A549 (cell line): ENCODE measurements around the gene PLIN1. TPM values are rescaled to one million over a fixed set of nuclear protein-coding genes. Genes with fewer than 3 reads are reported as not detected.

ENCODE experiments used
- ATAC-seq, 2 experiments: fragments of 200-7000 bp in 1 of 2; fragments of >200 bp in 1 of 2; cut with Nextera tagmentation in 1 of 2; cut with Tn5 transposase in 1 of 2; 3 replicates each; pipeline versions ENCODE4 v1.8.0 to v1.9.1; 2018 to 2020; ENCODE audit warnings: mild to moderate bottlenecking in 1 of 2, moderate library complexity in 1 of 2
- CTCF ChIA-PET: fragments of 300-600 bp; sonication (Branson Sonifier 250); formaldehyde crosslinking; extraction: SDS; loops from one replicate; lab custom pipeline; 2021; ENCODE audit warnings: antibody characterized with exemption, inconsistent platforms; lab: Yijun Ruan, JAX
- POLR2A ChIA-PET: fragments of 350-600 bp; formaldehyde crosslinking; extraction: SDS; loops from one replicate; lab custom pipeline; 2021; ENCODE audit warnings: antibody characterized with exemption, inconsistent platforms; lab: Yijun Ruan, JAX
- DNase-seq, 2 experiments: peaks; one replicate each; pipeline versions ENCODE4 v3.0.0 to v3.0.0-alpha.2; 2011 to 2016; ENCODE audit warnings: low read depth in 1 of 2, low spot score in 1 of 2
- FAIRE-seq: peaks from 2 replicates; lab custom pipeline; 2011; peaks lifted over from hg19 to GRCh38; lab: Jason Lieb, UNC
- H3K27ac ChIP-seq, 2 experiments: fragments of >200 bp; sonication (Bioruptor Twin); formaldehyde crosslinking; 3 replicates each; pipeline ENCODE4 v1.5.1; 2016 to 2017
- H3K4me1 ChIP-seq: fragments of >200 bp; sonication (Bioruptor Twin); formaldehyde crosslinking; 3 replicates; pipeline ENCODE4 v1.6.1; 2016
- H3K4me2 ChIP-seq: fragments of >200 bp; sonication (Bioruptor Twin); formaldehyde crosslinking; 3 replicates; pipeline ENCODE4 v1.6.1; 2016
- H3K4me3 ChIP-seq: fragments of >200 bp; sonication (Bioruptor Twin); formaldehyde crosslinking; 3 replicates; pipeline ENCODE4 v1.5.1; 2016
- H3K9me3 ChIP-seq: fragments of >200 bp; sonication (Bioruptor Twin); formaldehyde crosslinking; 3 replicates; pipeline ENCODE4 v1.6.1; 2016
- CBX2 ChIP-seq: fragments of 200-600 bp; sonication (generic); IDR thresholded peaks from 2 replicates; pipeline ENCODE4 v1.6.1; 2016; ENCODE audit warnings: low read depth, mild to moderate bottlenecking, borderline replicate concordance
- CEBPB ChIP-seq, 2 experiments: fragments of >200 bp in 1 of 2; sonication (Bioruptor Twin) in 1 of 2; formaldehyde crosslinking in 1 of 2; IDR thresholded peaks; 2 replicates each; pipeline ENCODE4 v1.6.1; 2012 to 2016
- ESRRA ChIP-seq: fragments of 150-350 bp; IDR thresholded peaks from 2 replicates; pipeline ENCODE4 v1.6.1; 2014; ENCODE audit warnings: mild to moderate bottlenecking, low read length, borderline replicate concordance
- FOSB ChIP-seq: fragments of 250-450 bp; sonication (Bioruptor Pico); IDR thresholded peaks from 2 replicates; pipeline ENCODE4 v1.5.0; 2020; ENCODE audit warnings: mild to moderate bottlenecking, moderate library complexity
- FOXS1 ChIP-seq: fragments of 250-450 bp; sonication (Bioruptor Pico); IDR thresholded peaks from 2 replicates; pipeline ENCODE4 v1.5.0; 2020; ENCODE audit warnings: mild to moderate bottlenecking, moderate library complexity
- GATA3 ChIP-seq: IDR thresholded peaks from 2 replicates; pipeline ENCODE4 v1.6.1; 2012; ENCODE audit warnings: borderline replicate concordance
- HOXA7 ChIP-seq: fragments of 250-450 bp; sonication (Bioruptor Pico); IDR thresholded peaks from 2 replicates; pipeline ENCODE4 v1.5.0; 2020; ENCODE audit warnings: mild to moderate bottlenecking, moderate library complexity
- HOXB5 ChIP-seq: fragments of 250-450 bp; sonication (Bioruptor Pico); IDR thresholded peaks from 2 replicates; pipeline ENCODE4 v1.5.0; 2020; ENCODE audit warnings: mild to moderate bottlenecking, moderate library complexity
- KDM1A ChIP-seq: fragments of 200-600 bp; sonication (generic); IDR thresholded peaks from 2 replicates; pipeline ENCODE4 v1.6.1; 2016; ENCODE audit warnings: low read depth, mild to moderate bottlenecking
- KDM5A ChIP-seq: fragments of 200-600 bp; sonication (generic); IDR thresholded peaks from 2 replicates; pipeline ENCODE4 v1.6.1; 2016; ENCODE audit warnings: antibody characterized with exemption, mild to moderate bottlenecking
- NPAS2 ChIP-seq: fragments of 250-450 bp; sonication (Bioruptor Pico); IDR thresholded peaks from 2 replicates; pipeline ENCODE4 v1.8.0; 2022; ENCODE audit warnings: mild to moderate bottlenecking, moderate library complexity, borderline replicate concordance
- PHF8 ChIP-seq: fragments of 200-600 bp; sonication (generic); IDR thresholded peaks from 2 replicates; pipeline ENCODE4 v1.6.1; 2016; ENCODE audit warnings: low read depth, mild to moderate bottlenecking, antibody characterized with exemption, moderate library complexity, borderline replicate concordance
- POLR2A ChIP-seq: IDR thresholded peaks from 2 replicates; pipeline ENCODE4 v1.6.1; 2012; ENCODE audit warnings: mild to moderate bottlenecking, low read length
- RAD21 ChIP-seq, 2 experiments: fragments of >200 bp in 1 of 2; sonication (Bioruptor Twin) in 1 of 2; formaldehyde crosslinking in 1 of 2; IDR thresholded peaks in 1 of 2; conservative IDR thresholded peaks in 1 of 2; 2 replicates in 1 of 2; 3 replicates in 1 of 2; pipeline ENCODE4 v1.6.1; 2012 to 2018; ENCODE audit warnings: inconsistent platforms in 1 of 2
- TFCP2L1 ChIP-seq: fragments of 250-450 bp; sonication (Bioruptor Pico); IDR thresholded peaks from 2 replicates; pipeline ENCODE4 v1.5.0; 2021; ENCODE audit warnings: mild to moderate bottlenecking
- ZFP36 ChIP-seq: fragments of 450-650 bp; IDR thresholded peaks from 2 replicates; pipeline ENCODE4 v1.6.1; 2014; ENCODE audit warnings: borderline replicate concordance; ENCODE audit not compliant: partially characterized antibody
- WGBS: methylation state at CpG from one replicate; pipeline ENCODE4 v1.1.6; 2017; ENCODE audit errors: missing lambda C conversion rate; 5-methylcytosine and 5-hydroxymethylcytosine counted together
- polyA plus RNA-seq, 4 experiments: library from polyadenylated mRNA; depleted of rRNA in 3 of 4; stranded (reverse); fragments of >200 nt; fragmentation: RNase III in 1 of 4; extraction: RNeasy Plus Mini Kit Qiagen cat#74134 plus additional on column Dnase treatment in 1 of 4; gene quantifications; 2 replicates in 3 of 4; 3 replicates in 1 of 4; pipeline ENCODE4 v1.2.3, GENCODE V29; 2011 to 2017
- TF ChIP-seq, protein P1 (sequence below): fragments of >200 bp; sonication (Bioruptor Twin); formaldehyde crosslinking; IDR thresholded peaks from 3 replicates; pipeline ENCODE4 v1.5.1; 2016
- TF ChIP-seq, protein P2 (sequence below): fragments of 250-450 bp; sonication (Bioruptor Pico); IDR thresholded peaks from 2 replicates; pipeline ENCODE4 v1.5.0; 2021; ENCODE audit warnings: mild to moderate bottlenecking, moderate library complexity, borderline replicate concordance
- TF ChIP-seq, protein P3 (sequence below): fragments of >200 bp; sonication (Bioruptor Twin); formaldehyde crosslinking; IDR thresholded peaks from 2 replicates; pipeline ENCODE4 v1.6.1; 2016

Gene PLIN1
- polyA plus RNA-seq, 2 of the 4 experiments (the other 2 are of a cell fraction) = 0.27 to 0.74 TPM

DNA sequence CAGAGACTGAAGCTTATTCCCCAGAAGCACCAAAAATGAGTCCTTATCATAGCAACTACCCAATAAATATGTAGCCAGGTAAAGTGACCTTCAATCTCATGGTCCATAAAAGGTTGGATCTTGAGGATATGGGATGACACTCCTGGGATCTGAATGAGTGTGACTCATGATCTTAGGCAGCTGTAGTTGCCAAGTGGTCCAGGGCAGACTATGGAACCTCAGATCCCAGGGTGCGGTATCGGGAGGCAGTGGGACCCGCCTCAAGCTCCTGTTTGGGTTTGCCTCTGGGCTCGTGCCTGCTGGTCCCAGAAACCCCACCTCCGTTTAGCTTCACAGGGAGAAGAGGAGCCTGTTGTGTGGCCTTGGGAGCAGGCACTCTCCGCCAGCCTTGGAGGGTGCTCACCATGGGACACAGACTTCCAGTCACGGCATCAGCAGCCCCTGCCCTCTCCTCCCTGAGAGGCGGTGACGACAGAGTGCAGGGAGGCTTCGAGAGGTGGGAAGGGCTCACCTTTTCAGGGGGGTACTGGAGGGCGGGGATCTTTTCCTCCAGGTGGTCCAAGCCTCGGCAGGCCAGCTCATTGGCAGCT lies 8.1 kb downstream of the PLIN1 start:
- no peak overlapping the region for H3K4me2 ChIP-seq
- 82% methylated on average over 12 of the region's 12 CpGs for WGBS
- ATAC-seq (no peak), DNase-seq (no peak)
- CTCF ChIA-PET = interaction anchor here (0.9 to 9.4 kb wide), 10 partner anchors 9 to 312 kb away, joined by 3 to 79 read pairs (median 4); partner anchors contain the start of gene KIF7
- no peaks in the 10 kb centered on the region for H3K4me1 ChIP-seq
- no peaks in the 10 kb centered on the region for H3K9me3 ChIP-seq
- no peak overlapping the region for H3K27ac ChIP-seq
- no peak for TF ChIP-seq ESRRA
- TF ChIP-seq NPAS2 (CRISPR knock-in tag) = no peak
- TF ChIP-seq KDM1A = no peak
- no peak for TF ChIP-seq FOXS1
- TF ChIP-seq, protein P1, sequence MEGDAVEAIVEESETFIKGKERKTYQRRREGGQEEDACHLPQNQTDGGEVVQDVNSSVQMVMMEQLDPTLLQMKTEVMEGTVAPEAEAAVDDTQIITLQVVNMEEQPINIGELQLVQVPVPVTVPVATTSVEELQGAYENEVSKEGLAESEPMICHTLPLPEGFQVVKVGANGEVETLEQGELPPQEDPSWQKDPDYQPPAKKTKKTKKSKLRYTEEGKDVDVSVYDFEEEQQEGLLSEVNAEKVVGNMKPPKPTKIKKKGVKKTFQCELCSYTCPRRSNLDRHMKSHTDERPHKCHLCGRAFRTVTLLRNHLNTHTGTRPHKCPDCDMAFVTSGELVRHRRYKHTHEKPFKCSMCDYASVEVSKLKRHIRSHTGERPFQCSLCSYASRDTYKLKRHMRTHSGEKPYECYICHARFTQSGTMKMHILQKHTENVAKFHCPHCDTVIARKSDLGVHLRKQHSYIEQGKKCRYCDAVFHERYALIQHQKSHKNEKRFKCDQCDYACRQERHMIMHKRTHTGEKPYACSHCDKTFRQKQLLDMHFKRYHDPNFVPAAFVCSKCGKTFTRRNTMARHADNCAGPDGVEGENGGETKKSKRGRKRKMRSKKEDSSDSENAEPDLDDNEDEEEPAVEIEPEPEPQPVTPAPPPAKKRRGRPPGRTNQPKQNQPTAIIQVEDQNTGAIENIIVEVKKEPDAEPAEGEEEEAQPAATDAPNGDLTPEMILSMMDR = no peak
- no peak for TF ChIP-seq PHF8
- no peak for TF ChIP-seq CEBPB (IDR thresholded peaks at IDR 0.05)
- no peak for TF ChIP-seq HOXB5 (CRISPR knock-in tag)
- TF ChIP-seq HOXA7 (CRISPR knock-in tag) = no peak
- no peak for TF ChIP-seq POLR2A
- TF ChIP-seq, protein P2, sequence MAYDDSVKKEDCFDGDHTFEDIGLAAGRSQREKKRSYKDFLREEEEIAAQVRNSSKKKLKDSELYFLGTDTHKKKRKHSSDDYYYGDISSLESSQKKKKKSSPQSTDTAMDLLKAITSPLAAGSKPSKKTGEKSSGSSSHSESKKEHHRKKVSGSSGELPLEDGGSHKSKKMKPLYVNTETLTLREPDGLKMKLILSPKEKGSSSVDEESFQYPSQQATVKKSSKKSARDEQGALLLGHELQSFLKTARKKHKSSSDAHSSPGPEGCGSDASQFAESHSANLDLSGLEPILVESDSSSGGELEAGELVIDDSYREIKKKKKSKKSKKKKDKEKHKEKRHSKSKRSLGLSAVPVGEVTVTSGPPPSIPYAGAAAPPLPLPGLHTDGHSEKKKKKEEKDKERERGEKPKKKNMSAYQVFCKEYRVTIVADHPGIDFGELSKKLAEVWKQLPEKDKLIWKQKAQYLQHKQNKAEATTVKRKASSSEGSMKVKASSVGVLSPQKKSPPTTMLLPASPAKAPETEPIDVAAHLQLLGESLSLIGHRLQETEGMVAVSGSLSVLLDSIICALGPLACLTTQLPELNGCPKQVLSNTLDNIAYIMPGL = no peak
- TF ChIP-seq, all 56 proteins: peak for 0
- FAIRE-seq = no peak
- POLR2A ChIA-PET = no interaction called here
- H3K4me3 ChIP-seq = no peak overlapping the region

DNA sequence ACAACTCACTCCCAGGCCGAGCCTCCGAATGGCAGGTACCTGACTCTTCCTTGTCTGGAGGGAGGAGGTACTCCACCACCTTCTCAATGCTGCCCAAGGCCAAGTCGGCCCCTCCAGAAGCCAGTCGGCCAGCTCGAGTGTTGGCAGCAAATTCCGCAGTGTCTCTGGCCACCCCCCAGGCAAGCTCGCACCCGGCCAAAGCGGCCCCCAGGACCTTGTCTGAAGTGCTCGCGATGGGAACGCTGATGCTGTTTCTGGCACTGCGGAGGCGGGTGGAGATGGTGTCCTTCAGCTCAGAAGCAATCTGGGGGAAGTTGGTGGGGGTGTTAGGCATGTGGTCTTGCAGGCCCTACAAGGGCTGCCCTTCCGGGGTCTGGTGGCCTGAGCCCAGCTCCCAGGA lies 9.2 kb downstream of the PLIN1 start:
- H3K4me1 ChIP-seq = peaks cover 5% of the 10 kb centered on the region; the same call in 1 of the 3 replicates
- no peak for ATAC-seq
- WGBS = 82% methylated on average over 15 of the region's 15 CpGs
- POLR2A ChIA-PET = no interaction called here
- TF ChIP-seq RAD21 (conservative IDR thresholded peaks at IDR 0.05 in 1 of 2, IDR thresholded peaks at IDR 0.05 in 1 of 2) (no peak), KDM5A (no peak), CBX2 (no peak), KDM1A (no peak), PHF8 (no peak), TFCP2L1 (CRISPR knock-in tag) (no peak), FOSB (CRISPR knock-in tag) (no peak), ZFP36 (no peak), GATA3 (no peak)
- TF ChIP-seq, protein P2 = no peak
- TF ChIP-seq, protein P3, sequence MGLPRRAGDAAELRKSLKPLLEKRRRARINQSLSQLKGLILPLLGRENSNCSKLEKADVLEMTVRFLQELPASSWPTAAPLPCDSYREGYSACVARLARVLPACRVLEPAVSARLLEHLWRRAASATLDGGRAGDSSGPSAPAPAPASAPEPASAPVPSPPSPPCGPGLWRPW = no peak
- TF ChIP-seq, all 56 proteins: peak for 0
- H3K4me3 ChIP-seq = no peak overlapping the region
- no peak overlapping the region for H3K27ac ChIP-seq
- no peak for FAIRE-seq
- H3K4me2 ChIP-seq = no peak overlapping the region
- H3K9me3 ChIP-seq = no peaks in the 10 kb centered on the region
- CTCF ChIA-PET = interaction anchor here (0.9 to 9.4 kb wide), 6 partner anchors 8 to 311 kb away, joined by 3 to 79 read pairs (median 7); partner anchors contain the start of gene KIF7
- DNase-seq = no peak
